ENCODE measurements around the gene GNAI2.

- no peak for TF ChIP-seq CTCF (optimal IDR thresholded peaks at IDR 0.05 in 1 of 3, IDR thresholded peaks at IDR 0.05 in 1 of 3, conservative IDR thresholded peaks at IDR 0.05 in 1 of 3; ENCODE audit: extremely low read depth in 1 of 3, insufficient read depth in 2 of 3, low read length in 3 of 3)
- TF ChIP-seq EZH2 (IDR thresholded peaks at IDR 0.05; ENCODE audit: low read length): no peak
Measured at GRCh38 chr3:50276762-50277101, 40.7 kb downstream of the GNAI2 start.
